ENCODE results near the gene OLFML2A.

GRCh38 chr9:124741662-124742061 lies 35.3 kb upstream of the OLFML2A start:
- TF ChIP-seq CTCF (IDR thresholded peaks at IDR 0.05; ENCODE audit: low read length) = no peak
- TF ChIP-seq EZH2 (IDR thresholded peaks at IDR 0.05; ENCODE audit: borderline replicate concordance, low read length) = no peak

Data from OCI-LY1 (cell line).